Measurements from ENCODE around the gene MED27. TPM values are rescaled to one million over a fixed set of nuclear protein-coding genes. Genes with fewer than 3 reads are reported as not detected.
A peak's percentile ranks its signal among the peaks of the same experiment; 100 is the strongest.

The MED27 gene
- total RNA-seq, 1 donor from 2014 or later = 34.5 TPM

DNA sequence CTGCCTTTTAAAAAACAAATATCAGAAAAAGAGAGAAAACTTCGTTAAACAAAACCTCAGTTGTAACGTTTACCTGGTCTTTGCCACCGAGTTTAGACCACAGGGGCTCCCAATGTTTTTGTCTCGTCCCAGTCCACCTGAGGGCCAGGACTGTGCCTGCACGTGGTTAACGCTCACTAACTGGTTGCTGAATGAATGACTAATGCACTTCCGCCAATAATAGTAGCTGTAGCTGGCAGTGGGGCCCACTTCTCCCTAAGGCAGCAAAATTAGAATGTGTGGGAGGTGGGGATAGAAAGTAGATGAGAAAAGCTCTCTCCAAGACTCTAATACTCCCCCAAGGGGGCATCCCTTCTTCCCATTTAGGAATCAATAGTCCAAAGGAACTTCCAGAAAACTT is 29.1 kb upstream of the MED27 start:
- TF ChIP-seq, protein P1, sequence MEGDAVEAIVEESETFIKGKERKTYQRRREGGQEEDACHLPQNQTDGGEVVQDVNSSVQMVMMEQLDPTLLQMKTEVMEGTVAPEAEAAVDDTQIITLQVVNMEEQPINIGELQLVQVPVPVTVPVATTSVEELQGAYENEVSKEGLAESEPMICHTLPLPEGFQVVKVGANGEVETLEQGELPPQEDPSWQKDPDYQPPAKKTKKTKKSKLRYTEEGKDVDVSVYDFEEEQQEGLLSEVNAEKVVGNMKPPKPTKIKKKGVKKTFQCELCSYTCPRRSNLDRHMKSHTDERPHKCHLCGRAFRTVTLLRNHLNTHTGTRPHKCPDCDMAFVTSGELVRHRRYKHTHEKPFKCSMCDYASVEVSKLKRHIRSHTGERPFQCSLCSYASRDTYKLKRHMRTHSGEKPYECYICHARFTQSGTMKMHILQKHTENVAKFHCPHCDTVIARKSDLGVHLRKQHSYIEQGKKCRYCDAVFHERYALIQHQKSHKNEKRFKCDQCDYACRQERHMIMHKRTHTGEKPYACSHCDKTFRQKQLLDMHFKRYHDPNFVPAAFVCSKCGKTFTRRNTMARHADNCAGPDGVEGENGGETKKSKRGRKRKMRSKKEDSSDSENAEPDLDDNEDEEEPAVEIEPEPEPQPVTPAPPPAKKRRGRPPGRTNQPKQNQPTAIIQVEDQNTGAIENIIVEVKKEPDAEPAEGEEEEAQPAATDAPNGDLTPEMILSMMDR (IDR thresholded peaks at IDR 0.05; ENCODE audit: insufficient read depth, low read length, poor library complexity, severe bottlenecking) = no peak
- Histone ChIP-seq H3K36me3 (ENCODE audit: control insufficient read depth, insufficient read depth, low read length) (no peaks in the 10 kb centered on the region), H3K4me3 (ENCODE audit: low read depth, low read length) (no peak overlapping the region), H3K27me3 (ENCODE audit: control insufficient read depth, insufficient read depth, low read length) (peaks cover 2% of the 10 kb centered on the region)
- DNase-seq (ENCODE audit: low read depth) = no peak

GRCh38 chr9:132099741-132100407 is 20.2 kb upstream of the MED27 start:
- TF ChIP-seq, protein P1 (IDR thresholded peaks at IDR 0.05; ENCODE audit: insufficient read depth, low read length, poor library complexity, severe bottlenecking) = no peak
- no peaks in the 10 kb centered on the region for H3K36me3 ChIP-seq (ENCODE audit: control insufficient read depth, insufficient read depth, low read length)
- H3K27me3 ChIP-seq (ENCODE audit: control insufficient read depth, insufficient read depth, low read length) = no peaks in the 10 kb centered on the region
- no peak overlapping the region for H3K4me3 ChIP-seq (ENCODE audit: low read depth, low read length)
- no peak for DNase-seq (ENCODE audit: low read depth)

DNA sequence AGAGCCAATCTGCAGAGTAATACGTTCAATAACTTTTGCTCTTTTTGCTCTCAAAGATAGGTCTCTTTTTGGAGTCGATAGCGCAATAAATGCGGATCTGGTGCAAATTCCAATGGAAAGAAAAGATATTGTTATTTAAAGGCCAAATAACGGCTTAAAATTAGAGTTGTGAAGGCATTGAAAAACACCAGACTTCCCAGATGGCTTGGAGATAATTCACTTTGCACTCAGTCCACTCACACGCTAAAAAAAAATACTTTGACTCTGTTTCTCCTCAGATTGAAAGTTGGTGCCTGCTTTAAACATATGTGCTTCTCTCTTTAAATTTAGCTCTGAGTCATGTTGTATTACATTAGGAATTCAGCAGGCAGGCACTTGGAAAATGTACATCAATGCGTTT is 19.5 kb upstream of the MED27 start:
- H3K4me3 ChIP-seq (ENCODE audit: low read depth, low read length) = no peak overlapping the region
- no peaks in the 10 kb centered on the region for H3K36me3 ChIP-seq (ENCODE audit: control insufficient read depth, insufficient read depth, low read length)
- no peak for DNase-seq (ENCODE audit: low read depth)
- TF ChIP-seq, protein P1 (IDR thresholded peaks at IDR 0.05; ENCODE audit: insufficient read depth, low read length, poor library complexity, severe bottlenecking) = no peak
- H3K27me3 ChIP-seq (ENCODE audit: control insufficient read depth, insufficient read depth, low read length) = no peaks in the 10 kb centered on the region

GRCh38 chr9:132094314-132094791 is 14.7 kb upstream of the MED27 start:
- Histone ChIP-seq H3K36me3 (ENCODE audit: control insufficient read depth, insufficient read depth, low read length) (no peaks in the 10 kb centered on the region), H3K4me3 (ENCODE audit: low read depth, low read length) (no peak overlapping the region), H3K27me3 (ENCODE audit: control insufficient read depth, insufficient read depth, low read length) (no peaks in the 10 kb centered on the region)
- TF ChIP-seq, protein P1 (IDR thresholded peaks at IDR 0.05; ENCODE audit: insufficient read depth, low read length, poor library complexity, severe bottlenecking) = no peak
- DNase-seq (ENCODE audit: low read depth) = peak; percentile 19

- H3K27me3 ChIP-seq (ENCODE audit: control insufficient read depth, insufficient read depth, low read length) = no peaks in the 10 kb centered on the region
- H3K36me3 ChIP-seq (ENCODE audit: control insufficient read depth, insufficient read depth, low read length) = no peaks in the 10 kb centered on the region
- TF ChIP-seq, protein P1 (IDR thresholded peaks at IDR 0.05; ENCODE audit: insufficient read depth, low read length, poor library complexity, severe bottlenecking) = no peak
- H3K4me3 ChIP-seq (ENCODE audit: low read depth, low read length) = no peak overlapping the region
- no peak for DNase-seq (ENCODE audit: low read depth)
Observed at GRCh38 chr9:132090771-132091170, 11.1 kb upstream of the MED27 start.

Data from kidney epithelial cell (primary cell).